Measurements from ENCODE around the gene ITGA1.

GRCh38 chr5:52981507-52981906 lies 193.8 kb downstream of the ITGA1 start:
- TF ChIP-seq CTCF (IDR thresholded peaks at IDR 0.05; ENCODE audit: low read length) (no peak), EZH2phosphoT487 (IDR thresholded peaks at IDR 0.05; ENCODE audit: low read length) (no peak), EZH2 (optimal IDR thresholded peaks at IDR 0.05; ENCODE audit: low read depth, low read length) (no peak)
